Measurements from ENCODE around the gene BCOR.

Gene BCOR

GRCh38 chrX:40097141-40097503 lies 636 bp downstream of the BCOR start:
- peak; percentile 30 to 46 for DNase-seq

GRCh38 chrX:40096395-40097091 lies 1.2 kb downstream of the BCOR start:
- DNase-seq = peak; percentile 65 to 68

- DNase-seq = peak in 1 of 2 experiments; percentile 9
Measured at GRCh38 chrX:40095583-40096394, 2.0 kb downstream of the BCOR start.

- DNase-seq = peak in 1 of 2 experiments; percentile 2
Measured at GRCh38 chrX:40094900-40095582, 2.7 kb downstream of the BCOR start.

- DNase-seq = peak in 1 of 2 experiments; percentile 16
Measured at GRCh38 chrX:40094041-40094899, 3.5 kb downstream of the BCOR start.

GRCh38 chrX:40093586-40093985 lies 4.2 kb downstream of the BCOR start:
- DNase-seq = no peak

- DNase-seq = no peak
Measured at GRCh38 chrX:40092808-40093435, 4.8 kb downstream of the BCOR start.

GRCh38 chrX:40091691-40092421 lies 5.9 kb downstream of the BCOR start:
- no peak for DNase-seq

GRCh38 chrX:40090961-40091360 lies 6.8 kb downstream of the BCOR start:
- no peak for DNase-seq

- DNase-seq = no peak
Measured at GRCh38 chrX:40090050-40090804, 7.5 kb downstream of the BCOR start.

GRCh38 chrX:40088803-40089540 lies 8.8 kb downstream of the BCOR start:
- DNase-seq = no peak

GRCh38 chrX:40088299-40088625 lies 9.5 kb downstream of the BCOR start:
- DNase-seq = no peak

- no peak for DNase-seq
Measured at GRCh38 chrX:40087425-40088298, 10.1 kb downstream of the BCOR start.

- no peak for DNase-seq
Measured at GRCh38 chrX:40086569-40087335, 11.0 kb downstream of the BCOR start.

- DNase-seq = no peak
Measured at GRCh38 chrX:40085714-40086113, 12.0 kb downstream of the BCOR start.

GRCh38 chrX:40085102-40085551 lies 12.6 kb downstream of the BCOR start:
- no peak for DNase-seq

- DNase-seq = no peak
Measured at GRCh38 chrX:40084471-40085101, 13.2 kb downstream of the BCOR start.

GRCh38 chrX:40083979-40084359 lies 13.8 kb downstream of the BCOR start:
- no peak for DNase-seq

All from stimulated activated CD4-positive, alpha-beta T cell treated with anti-CD3 and anti-CD28 coated beads, Interleukin-4, amount 100 ng/mL, for 4 hours (primary cell).